Measurements from ENCODE around the gene PDE11A.
"Not testable (repeated sequence)": the region's sequence is repeated elsewhere in the genome, so short reads cannot be mapped to it uniquely, and the experiment has no call there.

Gene PDE11A

GRCh38 chr2:177944530-177944929 lies 128.0 kb downstream of the PDE11A start:
- not testable (repeated sequence) for H3K4me3 ChIP-seq, H3K27ac ChIP-seq

GRCh38 chr2:177942731-177943130 lies 129.8 kb downstream of the PDE11A start:
- H3K27ac ChIP-seq = no peak overlapping the region

GRCh38 chr2:177939211-177939610 lies 133.4 kb downstream of the PDE11A start:
- Histone ChIP-seq H3K4me3 (no peak overlapping the region), H3K27ac (no peak overlapping the region)

More at GRCh38 chr2:177942731-177943130, 129.8 kb downstream of the PDE11A start:
- H3K4me3 ChIP-seq = no peak overlapping the region

GRCh38 chr2:177930916-177931315 lies 141.7 kb downstream of the PDE11A start:
- no peak overlapping the region for H3K4me3 ChIP-seq
- H3K27ac ChIP-seq = no peak overlapping the region

- Histone ChIP-seq H3K4me3 (no peak overlapping the region), H3K27ac (no peak overlapping the region)
These were observed 142.7 kb downstream of the PDE11A start for GRCh38 chr2:177929662-177930522.

- Histone ChIP-seq H3K27ac (no peak overlapping the region), H3K4me3 (no peak overlapping the region)
These were observed 149.3 kb downstream of the PDE11A start for GRCh38 chr2:177923323-177923722.

DNA sequence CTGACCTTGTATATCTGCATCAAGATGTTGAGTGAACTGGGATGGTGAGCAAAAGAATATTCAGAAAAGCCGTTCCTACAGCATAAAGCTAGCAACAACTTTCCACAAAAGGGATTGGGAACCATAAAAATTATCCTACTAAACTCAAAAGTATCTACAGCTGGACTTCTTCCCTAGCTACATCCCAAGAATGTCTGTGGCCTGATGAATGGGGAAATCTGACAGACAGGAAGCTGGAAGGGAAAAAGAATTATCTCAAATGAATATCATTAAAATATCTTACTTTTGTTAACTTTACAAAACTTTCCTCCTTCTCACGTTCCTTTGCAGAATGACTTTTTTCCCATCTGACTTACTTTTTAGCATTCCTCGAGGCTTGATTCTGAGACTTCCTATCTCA lies 150.9 kb downstream of the PDE11A start:
- Histone ChIP-seq H3K27ac (no peak overlapping the region), H3K4me3 (no peak overlapping the region)

DNA sequence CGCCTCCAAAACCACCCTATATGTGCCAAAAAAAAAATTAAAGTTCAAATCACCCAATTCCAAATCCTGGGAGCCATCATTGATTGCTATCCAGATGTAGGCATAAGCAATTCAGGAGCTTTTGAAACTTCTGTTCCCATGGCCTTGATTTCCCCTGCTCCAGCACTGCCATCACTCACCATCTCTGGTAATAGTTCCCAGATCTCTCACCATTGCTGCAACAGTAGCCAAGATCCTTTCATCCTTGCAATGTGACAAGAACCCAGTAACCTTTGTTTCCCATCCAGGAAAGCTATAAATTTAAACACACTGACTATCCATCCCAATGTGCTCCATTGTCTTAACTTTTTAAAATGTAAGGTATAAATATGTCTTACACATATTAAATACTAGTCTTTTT lies 155.4 kb downstream of the PDE11A start:
- no peak overlapping the region for H3K27ac ChIP-seq
- no peak overlapping the region for H3K4me3 ChIP-seq

- H3K4me3 ChIP-seq = no peak overlapping the region
- H3K27ac ChIP-seq = no peak overlapping the region
These were observed 156.2 kb downstream of the PDE11A start for GRCh38 chr2:177916342-177916741.

GRCh38 chr2:177914247-177914646 lies 158.3 kb downstream of the PDE11A start:
- Histone ChIP-seq H3K27ac (no peak overlapping the region), H3K4me3 (no peak overlapping the region)

GRCh38 chr2:177909962-177910361 lies 162.6 kb downstream of the PDE11A start:
- H3K27ac ChIP-seq = no peak overlapping the region
- H3K4me3 ChIP-seq = no peak overlapping the region

- Histone ChIP-seq H3K4me3 (no peak overlapping the region), H3K27ac (no peak overlapping the region)
These were observed 163.8 kb downstream of the PDE11A start for GRCh38 chr2:177908824-177909223.

- H3K4me3 ChIP-seq = no peak overlapping the region
- H3K27ac ChIP-seq = no peak overlapping the region
These were observed 164.4 kb downstream of the PDE11A start for GRCh38 chr2:177908182-177908581.

DNA sequence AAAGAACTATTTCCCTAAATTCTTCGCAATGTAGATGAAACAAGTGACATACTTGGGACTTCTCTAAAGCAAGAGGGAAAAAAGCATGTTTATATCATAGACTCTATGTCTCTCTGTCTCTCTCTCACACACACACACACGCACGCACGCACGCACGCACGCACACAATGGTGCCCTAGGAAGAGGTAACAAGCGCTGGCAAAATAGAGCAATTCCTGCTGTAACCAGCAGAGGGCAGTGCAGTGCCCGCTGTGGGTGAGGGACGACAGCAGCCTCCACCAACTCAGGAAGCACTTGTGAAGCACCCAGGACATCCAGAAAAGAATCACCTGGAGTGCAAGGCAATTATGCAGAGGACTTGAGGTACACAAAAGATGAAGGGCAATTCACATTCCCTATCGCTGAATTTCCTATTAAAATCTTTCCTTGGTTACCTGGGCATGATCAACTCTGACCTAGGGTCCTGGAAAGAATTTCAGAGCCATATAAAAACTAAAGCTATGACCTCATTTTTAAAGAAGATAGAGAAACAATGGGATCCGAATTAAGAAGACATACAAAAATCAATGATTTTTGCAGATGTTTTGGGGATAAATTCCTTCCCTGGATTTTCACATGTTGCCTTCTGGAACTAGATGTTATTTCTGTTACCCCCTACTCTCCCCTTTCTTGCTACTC lies 166.4 kb downstream of the PDE11A start:
- Histone ChIP-seq H3K27ac (no peak overlapping the region), H3K4me3 (no peak overlapping the region)

- no peak overlapping the region for H3K4me3 ChIP-seq
- no peak overlapping the region for H3K27ac ChIP-seq
These were observed 166.9 kb downstream of the PDE11A start for GRCh38 chr2:177905640-177906039.

- no peak overlapping the region for H3K27ac ChIP-seq
- no peak overlapping the region for H3K4me3 ChIP-seq
These were observed 170.0 kb downstream of the PDE11A start for GRCh38 chr2:177902395-177903163.

DNA sequence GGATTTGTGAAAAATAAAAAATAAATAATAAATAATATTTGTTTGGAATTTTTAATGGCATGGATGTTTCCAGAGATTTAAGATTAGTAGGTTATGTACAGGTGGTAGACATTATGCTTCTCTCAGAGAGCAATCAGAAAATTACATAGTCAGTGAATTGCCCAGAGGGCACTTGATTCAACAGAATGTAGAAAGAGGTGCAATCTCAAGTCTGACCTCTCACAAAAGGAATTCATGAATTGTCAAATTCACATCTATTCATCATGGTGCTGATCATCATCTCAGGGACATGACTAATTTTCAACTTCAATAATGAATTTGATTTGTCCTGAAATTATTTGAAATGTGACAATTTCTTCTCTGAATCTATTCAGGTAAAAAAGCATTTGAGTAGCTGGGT lies 172.5 kb downstream of the PDE11A start:
- H3K4me3 ChIP-seq = no peak overlapping the region
- no peak overlapping the region for H3K27ac ChIP-seq

- Histone ChIP-seq H3K27ac (no peak overlapping the region), H3K4me3 (no peak overlapping the region)
These were observed 175.3 kb downstream of the PDE11A start for GRCh38 chr2:177897278-177897677.

- no peak overlapping the region for H3K27ac ChIP-seq
- H3K4me3 ChIP-seq = no peak overlapping the region
These were observed 176.0 kb downstream of the PDE11A start for GRCh38 chr2:177896587-177896986.

- no peak overlapping the region for H3K4me3 ChIP-seq
- no peak overlapping the region for H3K27ac ChIP-seq
These were observed 178.0 kb downstream of the PDE11A start for GRCh38 chr2:177894546-177894945.

DNA sequence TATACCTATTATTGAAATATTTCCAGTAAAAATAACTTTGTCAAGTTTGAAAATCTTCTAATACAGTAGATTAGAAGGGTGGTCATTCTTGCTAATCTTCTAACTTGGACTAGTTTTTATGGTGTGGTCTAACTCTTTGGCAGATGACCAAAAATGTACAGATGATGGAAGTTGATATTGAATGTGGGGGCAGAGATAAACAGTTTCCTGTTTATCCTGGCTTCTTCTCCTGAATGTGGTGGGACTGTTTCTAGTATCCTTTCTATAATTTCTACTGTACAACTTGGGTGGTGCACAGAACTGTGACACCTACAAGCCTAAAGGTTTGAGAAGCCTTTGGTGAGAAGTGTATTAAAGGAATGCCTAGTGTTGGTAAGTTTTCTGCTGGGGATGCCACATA lies 178.7 kb downstream of the PDE11A start:
- Histone ChIP-seq H3K27ac (no peak overlapping the region), H3K4me3 (no peak overlapping the region)

Measured in skin epidermis (tissue), 12 donors.